Gastrocnemius medialis (tissue), 4 donors: Measurements from ENCODE around the gene PCSK6.

ENCODE experiments used
- CTCF ChIP-seq, 5 experiments: fragments of 450-650 bp in 3 of 5; fragments of 200-600 bp in 2 of 5; sonication (generic) in 2 of 5; IDR thresholded peaks in 4 of 5; conservative IDR thresholded peaks in 1 of 5; 1 replicate in 4 of 5; 2 replicates in 1 of 5; pipeline ENCODE4 v1.5.1; 2016 to 2019; ENCODE audit warnings: antibody characterized with exemption in 5 of 5, mild to moderate bottlenecking in 3 of 5, moderate library complexity in 3 of 5
- POLR2A ChIP-seq, 2 donors: fragments of 450-650 bp; IDR thresholded peaks; one replicate each; pipeline ENCODE4 v1.6.1; 2017; ENCODE audit warnings: antibody characterized with exemption in 2 of 2, mild to moderate bottlenecking in 2 of 2, moderate library complexity in 2 of 2

GRCh38 chr15:101348643-101349042, 140.9 kb downstream of the PCSK6 start:
- TF ChIP-seq CTCF (IDR thresholded peaks at IDR 0.05 in 4 of 5, conservative IDR thresholded peaks at IDR 0.05 in 1 of 5) = no peak
- TF ChIP-seq POLR2A (IDR thresholded peaks at IDR 0.05) = no peak
